ENCODE data around the gene PITPNC1.

DNA sequence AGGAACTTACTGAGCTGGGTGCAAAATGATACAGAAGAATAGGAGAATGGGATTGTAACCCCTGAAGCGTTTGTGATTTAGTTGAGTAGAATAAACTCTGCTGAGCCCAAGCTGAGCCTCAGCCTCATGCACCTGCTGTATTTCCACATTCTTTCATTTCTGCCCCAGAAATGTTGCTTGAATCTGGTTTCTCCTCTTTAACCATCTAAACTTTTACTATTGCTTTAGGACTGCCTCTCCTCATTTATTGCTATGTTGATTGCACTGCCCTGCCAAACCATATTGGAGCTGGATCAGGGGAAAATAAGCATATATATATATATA, 64.8 kb downstream of the PITPNC1 start:
- TF ChIP-seq, protein P1, sequence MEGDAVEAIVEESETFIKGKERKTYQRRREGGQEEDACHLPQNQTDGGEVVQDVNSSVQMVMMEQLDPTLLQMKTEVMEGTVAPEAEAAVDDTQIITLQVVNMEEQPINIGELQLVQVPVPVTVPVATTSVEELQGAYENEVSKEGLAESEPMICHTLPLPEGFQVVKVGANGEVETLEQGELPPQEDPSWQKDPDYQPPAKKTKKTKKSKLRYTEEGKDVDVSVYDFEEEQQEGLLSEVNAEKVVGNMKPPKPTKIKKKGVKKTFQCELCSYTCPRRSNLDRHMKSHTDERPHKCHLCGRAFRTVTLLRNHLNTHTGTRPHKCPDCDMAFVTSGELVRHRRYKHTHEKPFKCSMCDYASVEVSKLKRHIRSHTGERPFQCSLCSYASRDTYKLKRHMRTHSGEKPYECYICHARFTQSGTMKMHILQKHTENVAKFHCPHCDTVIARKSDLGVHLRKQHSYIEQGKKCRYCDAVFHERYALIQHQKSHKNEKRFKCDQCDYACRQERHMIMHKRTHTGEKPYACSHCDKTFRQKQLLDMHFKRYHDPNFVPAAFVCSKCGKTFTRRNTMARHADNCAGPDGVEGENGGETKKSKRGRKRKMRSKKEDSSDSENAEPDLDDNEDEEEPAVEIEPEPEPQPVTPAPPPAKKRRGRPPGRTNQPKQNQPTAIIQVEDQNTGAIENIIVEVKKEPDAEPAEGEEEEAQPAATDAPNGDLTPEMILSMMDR (IDR thresholded peaks at IDR 0.05): no peak
- no peak for TF ChIP-seq POLR2A (IDR thresholded peaks at IDR 0.05)

All from esophagus squamous epithelium (tissue), 4 donors.